ENCODE data around the gene HERC4. TPM values are rescaled to one million over a fixed set of nuclear protein-coding genes. Genes with fewer than 3 reads are reported as not detected.

HERC4 gene
- total and polyA plus RNA-seq, 4 donors: 7.3 to 53.2 (median 16.0) TPM

- DNase-seq (ENCODE audit: low spot score): no peak
- H3K27ac ChIP-seq (ENCODE audit: low read depth in 1 of 2, low read length in 2 of 2): no peak overlapping the region
- H3K36me3 ChIP-seq (ENCODE audit: control insufficient read depth in 4 of 4, insufficient read depth in 3 of 4, low read depth in 1 of 4, low read length in 3 of 4): no peaks in the 10 kb centered on the region
- no peak overlapping the region for H3K9ac ChIP-seq (ENCODE audit: low read depth in 1 of 2, low read length in 2 of 2)
- no peaks in the 10 kb centered on the region for H3K27me3 ChIP-seq (ENCODE audit: control insufficient read depth in 4 of 4, insufficient read depth in 4 of 4, low read length in 3 of 4)
- H3K9me3 ChIP-seq (ENCODE audit: control insufficient read depth in 4 of 4, low read length in 3 of 4): no peaks in the 10 kb centered on the region
- no peak for TF ChIP-seq ATF3 (IDR thresholded peaks at IDR 0.05)
- TF ChIP-seq NR2F2 (IDR thresholded peaks at IDR 0.05): no peak
- TF ChIP-seq REST (IDR thresholded peaks at IDR 0.05): no peak
- TF ChIP-seq RAD21 (IDR thresholded peaks at IDR 0.05): no peak
- no peak for TF ChIP-seq TAF1 (conservative IDR thresholded peaks at IDR 0.05)
- no peak for TF ChIP-seq FOXA2 (IDR thresholded peaks at IDR 0.05)
- TF ChIP-seq EGR1 (IDR thresholded peaks at IDR 0.05; ENCODE audit: low read depth in 2 of 2): no peak
- no peak for TF ChIP-seq GABPA (IDR thresholded peaks at IDR 0.05 in 1 of 2, conservative IDR thresholded peaks at IDR 0.05 in 1 of 2)
- TF ChIP-seq JUND (IDR thresholded peaks at IDR 0.05): no peak
- no peak for TF ChIP-seq ZBTB33 (IDR thresholded peaks at IDR 0.05)
- TF ChIP-seq FOXA1 (IDR thresholded peaks at IDR 0.05): no peak
- TF ChIP-seq RXRA (IDR thresholded peaks at IDR 0.05): no peak
- TF ChIP-seq MAX (IDR thresholded peaks at IDR 0.05): no peak
- TF ChIP-seq SP1 (IDR thresholded peaks at IDR 0.05): no peak
- TF ChIP-seq HNF4A (conservative IDR thresholded peaks at IDR 0.05): no peak
- no peak for TF ChIP-seq YY1 (IDR thresholded peaks at IDR 0.05)
- no peak for TF ChIP-seq CTCF (IDR thresholded peaks at IDR 0.05; ENCODE audit: low read depth, low read length, missing input control)
- WGBS: 94% methylated on average over 2 of the region's 2 CpGs
- peaks cover 2 to 15% (median 8%) of the 10 kb centered on the region in 4 donors for H3K4me1 ChIP-seq (ENCODE audit: control insufficient read depth in 4 of 4, insufficient read depth in 4 of 4, low read length in 3 of 4)
- no peak overlapping the region for H3K4me3 ChIP-seq (ENCODE audit: low read depth in 1 of 3, low read length in 3 of 3)
Measured at GRCh38 chr10:68111584-68111983, 36.5 kb upstream of the HERC4 start.

- H3K9ac ChIP-seq (ENCODE audit: low read depth in 1 of 2, low read length in 2 of 2): no peak overlapping the region
- no peaks in the 10 kb centered on the region for H3K36me3 ChIP-seq (ENCODE audit: control insufficient read depth in 4 of 4, insufficient read depth in 3 of 4, low read depth in 1 of 4, low read length in 3 of 4)
- H3K9me3 ChIP-seq (ENCODE audit: control insufficient read depth in 4 of 4, low read length in 3 of 4): no peaks in the 10 kb centered on the region
- no peak for DNase-seq (ENCODE audit: low spot score)
- no peak overlapping the region for H3K4me3 ChIP-seq (ENCODE audit: low read depth in 1 of 3, low read length in 3 of 3)
- no peak overlapping the region for H3K27ac ChIP-seq (ENCODE audit: low read depth in 1 of 2, low read length in 2 of 2)
- no peaks in the 10 kb centered on the region for H3K27me3 ChIP-seq (ENCODE audit: control insufficient read depth in 4 of 4, insufficient read depth in 4 of 4, low read length in 3 of 4)
- H3K4me1 ChIP-seq (ENCODE audit: control insufficient read depth in 4 of 4, insufficient read depth in 4 of 4, low read length in 3 of 4): peaks cover 2 to 15% (median 8%) of the 10 kb centered on the region in 4 donors
- whole genome bisulfite sequencing: 81% methylated on average over 2 of the region's 2 CpGs
- TF ChIP-seq NR2F2 (IDR thresholded peaks at IDR 0.05) (no peak), TAF1 (conservative IDR thresholded peaks at IDR 0.05) (no peak), FOXA1 (IDR thresholded peaks at IDR 0.05) (no peak), RXRA (IDR thresholded peaks at IDR 0.05) (no peak), JUND (IDR thresholded peaks at IDR 0.05) (no peak), HNF4G (IDR thresholded peaks at IDR 0.05) (no peak), RAD21 (IDR thresholded peaks at IDR 0.05) (no peak), YY1 (IDR thresholded peaks at IDR 0.05) (no peak), EGR1 (IDR thresholded peaks at IDR 0.05; ENCODE audit: low read depth in 2 of 2) (no peak), MAX (IDR thresholded peaks at IDR 0.05) (no peak), GABPA (IDR thresholded peaks at IDR 0.05 in 1 of 2, conservative IDR thresholded peaks at IDR 0.05 in 1 of 2) (no peak), ZBTB33 (IDR thresholded peaks at IDR 0.05) (no peak), CTCF (IDR thresholded peaks at IDR 0.05; ENCODE audit: low read depth, low read length, missing input control) (no peak), FOXA2 (IDR thresholded peaks at IDR 0.05) (no peak), HNF4A (conservative IDR thresholded peaks at IDR 0.05) (no peak), SP1 (IDR thresholded peaks at IDR 0.05) (no peak)
Measured at GRCh38 chr10:68110027-68110426, 34.9 kb upstream of the HERC4 start.
